ENCODE measurements around the gene IRX6. TPM values are rescaled to one million over a fixed set of nuclear protein-coding genes. Genes with fewer than 3 reads are reported as not detected.

IRX6 gene
- total and polyA plus RNA-seq, 2 donors (not counting 3 experiments of a cell fraction or from before 2014, with no cell fraction given): not detected

GRCh38 chr16:55326261-55327092 lies 2.5 kb downstream of the IRX6 start:
- H2AFZ ChIP-seq (ENCODE audit: low read depth, low read length): no peak overlapping the region
- no peak overlapping the region for H3K9ac ChIP-seq (replicated peaks; ENCODE audit: extremely low read depth, insufficient read depth, low read length)
- H3K27me3 ChIP-seq (ENCODE audit: control insufficient read depth in 2 of 2, insufficient read depth in 2 of 2, low read length in 2 of 2): peaks cover 44 to 48% of the 10 kb centered on the region in 2 experiments
- dilution Hi-C loops (cut with MboI; ENCODE audit: extremely low pct_ligation_motif_present, low sequenced_read_pairs): no loop called here
- no peak overlapping the region for H3K4me2 ChIP-seq (ENCODE audit: insufficient read depth, low read length)
- intact Hi-C loops (cut with micrococcal nuclease): no loop called here
- H3K4me3 ChIP-seq (replicated peaks in 1 of 3; ENCODE audit: insufficient read depth in 1 of 3, low read depth in 1 of 3, low read length in 3 of 3): no peak overlapping the region
- no peaks in the 10 kb centered on the region for H3K9me3 ChIP-seq (replicated peaks; ENCODE audit: control insufficient read depth, insufficient read depth, low read length)
- no peak for DNase-seq (ENCODE audit: low read depth, low spot score)
- H3K27ac ChIP-seq (ENCODE audit: insufficient read depth, low read depth, low read length): no peak overlapping the region
- TF ChIP-seq EZH2 (IDR thresholded peaks at IDR 0.05; ENCODE audit: borderline replicate concordance, low read depth, low read length, severe bottlenecking): no peak
- no peak for TF ChIP-seq POLR2AphosphoS5 (IDR thresholded peaks at IDR 0.05; ENCODE audit: insufficient read depth, low read depth, low read length)
- no peak for TF ChIP-seq CTCF (IDR thresholded peaks at IDR 0.05; ENCODE audit: extremely low read depth in 1 of 2, insufficient read depth in 1 of 2, low read depth in 1 of 2, low read length in 2 of 2)
- TF ChIP-seq JUN (IDR thresholded peaks at IDR 0.05; ENCODE audit: borderline replicate concordance, insufficient read depth, insufficient read length, low read depth): no peak
- no peak for TF ChIP-seq POLR2A (IDR thresholded peaks at IDR 0.05; ENCODE audit: low read depth, low read length)
- no peak for TF ChIP-seq GATA2 (IDR thresholded peaks at IDR 0.05; ENCODE audit: insufficient read depth, insufficient read length, low read depth, low read length)
- no peak for TF ChIP-seq MAX (IDR thresholded peaks at IDR 0.05; ENCODE audit: insufficient read depth, insufficient read length)
- TF ChIP-seq MYC (IDR thresholded peaks at IDR 0.05; ENCODE audit: low read depth, low read length): no peak
- no peak for TF ChIP-seq FOS (IDR thresholded peaks at IDR 0.05; ENCODE audit: borderline replicate concordance, insufficient read depth, low read length)
- no peaks in the 10 kb centered on the region for H3K4me1 ChIP-seq (ENCODE audit: control insufficient read depth, extremely low read depth, insufficient read depth, low read length)
- H3K9me1 ChIP-seq (replicated peaks; ENCODE audit: control insufficient read depth, extremely low read depth, insufficient read depth, low read length): no peaks in the 10 kb centered on the region
- POLR2A ChIA-PET: no interaction called here
- H3K36me3 ChIP-seq (ENCODE audit: control insufficient read depth in 2 of 2, extremely low read depth in 1 of 2, insufficient read depth in 2 of 2, low read length in 2 of 2): no peaks in the 10 kb centered on the region
- H4K20me1 ChIP-seq (replicated peaks; ENCODE audit: control insufficient read depth, extremely low read depth, insufficient read depth, low read length): no peaks in the 10 kb centered on the region
- CTCF ChIA-PET: no interaction called here
- no TSS peak for BruUV-seq (replicated peaks)
- no peaks in the 10 kb centered on the region for H3K79me2 ChIP-seq (ENCODE audit: control insufficient read depth, insufficient read depth, low read length)
- no peak for FAIRE-seq

Data from endothelial cell of umbilical vein (primary cell).